Liver (tissue), 3 donors: Measurements from ENCODE around the gene NIPSNAP2.

ENCODE experiments used
- ATF3 ChIP-seq: IDR thresholded peaks from 2 replicates; pipeline ENCODE4 v1.6.1; 2016; ENCODE audit warnings: antibody characterized with exemption
- CTCF ChIP-seq: fragments of 150-350 bp; IDR thresholded peaks from 2 replicates; pipeline ENCODE4 v1.5.1; 2017; ENCODE audit warnings: improper control_type of control experiment, low read depth, low read length; ENCODE audit not compliant: missing input control
- GABPA ChIP-seq, 2 donors: IDR thresholded peaks in 1 of 2; conservative IDR thresholded peaks in 1 of 2; 2 replicates each; pipeline ENCODE4 v1.6.1; 2016; ENCODE audit warnings: antibody characterized with exemption in 2 of 2, mild to moderate bottlenecking in 1 of 2, moderate library complexity in 1 of 2
- HNF4G ChIP-seq: IDR thresholded peaks from 2 replicates; pipeline ENCODE4 v1.6.1; 2016; ENCODE audit warnings: antibody characterized with exemption
- JUND ChIP-seq, 2 donors: IDR thresholded peaks; 2 replicates each; pipeline ENCODE4 v1.6.1; 2016; ENCODE audit warnings: antibody characterized with exemption in 2 of 2
- MAX ChIP-seq: IDR thresholded peaks from 2 replicates; pipeline ENCODE4 v1.6.1; 2016; ENCODE audit warnings: antibody characterized with exemption
- RAD21 ChIP-seq, 2 donors: IDR thresholded peaks; 2 replicates each; pipeline ENCODE4 v1.6.1; 2016; ENCODE audit warnings: antibody characterized with exemption in 2 of 2, mild to moderate bottlenecking in 2 of 2
- REST ChIP-seq: IDR thresholded peaks from 2 replicates; pipeline ENCODE4 v1.6.1; 2016; ENCODE audit warnings: antibody characterized with exemption, mild to moderate bottlenecking
- SP1 ChIP-seq: IDR thresholded peaks from 2 replicates; pipeline ENCODE4 v1.6.1; 2018; ENCODE audit warnings: antibody characterized with exemption, mild to moderate bottlenecking
- ZBTB33 ChIP-seq: IDR thresholded peaks from 2 replicates; pipeline ENCODE4 v1.6.1; 2016; ENCODE audit warnings: antibody characterized with exemption
- donor health status: healthy.
- donor health status: healthy.

- TF ChIP-seq CTCF (no peak), REST (no peak), GABPA (IDR thresholded peaks at IDR 0.05 in 1 of 2, conservative IDR thresholded peaks at IDR 0.05 in 1 of 2) (no peak), MAX (no peak), ATF3 (no peak), SP1 (no peak), ZBTB33 (no peak), JUND (IDR thresholded peaks at IDR 0.05) (no peak), HNF4G (no peak), RAD21 (IDR thresholded peaks at IDR 0.05) (no peak)
Measured at GRCh38 chr7:55963584-55964168, 709 bp upstream of the NIPSNAP2 start.
